ENCODE measurements around the gene DNAJB7. TPM values are rescaled to one million over a fixed set of nuclear protein-coding genes. Genes with fewer than 3 reads are reported as not detected.
A peak's percentile ranks its signal among the peaks of the same experiment; 100 is the strongest.

DNAJB7 gene
- total RNA-seq (2021): not detected in 3 replicates
- Bru-seq, nascent RNA: not detected
- long read RNA-seq, experiment 1, partial matches to known transcripts: 0 of 3 reads
- long read RNA-seq, experiment 1, other reads (novel, unspliced or antisense): 0 of 3 reads
- long read RNA-seq, experiment 2: 0 reads
- long read RNA-seq, experiment 3: 0 reads

GRCh38 chr22:40862013-40862412 lies at the start of gene DNAJB7:
Gene DNAJB7 (minus strand): TSS chr22:40862113. CDS start chr22:40861994, 119 bp downstream.
- Mint-ChIP-seq H3K27me3 (ENCODE audit: low read depth) (no peaks in the 10 kb centered on the region), H3K9me3 (no peaks in the 10 kb centered on the region), H3K4me1 (peaks cover 17% of the 10 kb centered on the region), H3K4me3 (no peak within 1 kb of the TSS), H3K27ac (peak within 1 kb of the TSS; percentile 32; the same call in 1 of the 2 replicates), H3K36me3 (peaks cover 6% of the 10 kb centered on the region)
- TF ChIP-seq ZNF219 (CRISPR knock-in tag; IDR thresholded peaks at IDR 0.05; ENCODE audit: borderline replicate concordance) (no peak), NFYB (CRISPR knock-in tag; conservative IDR thresholded peaks at IDR 0.05; ENCODE audit: low read depth) (no peak), MXD4 (CRISPR knock-in tag; IDR thresholded peaks at IDR 0.05; ENCODE audit: borderline replicate concordance) (no peak), ZSCAN18 (CRISPR knock-in tag; IDR thresholded peaks at IDR 0.05) (no peak), RELA (CRISPR knock-in tag; IDR thresholded peaks at IDR 0.05; ENCODE audit: borderline replicate concordance) (no peak), NR3C1 (CRISPR knock-in tag; conservative IDR thresholded peaks at IDR 0.05; ENCODE audit: low read depth) (no peak), HMGA2 (CRISPR knock-in tag; IDR thresholded peaks at IDR 0.05) (no peak), ESRRA (CRISPR knock-in tag; IDR thresholded peaks at IDR 0.05; ENCODE audit: borderline replicate concordance) (no peak), STAT6 (CRISPR knock-in tag; conservative IDR thresholded peaks at IDR 0.05; ENCODE audit: low read depth) (no peak), ZNF281 (CRISPR knock-in tag; IDR thresholded peaks at IDR 0.05) (no peak), CREM (CRISPR knock-in tag; IDR thresholded peaks at IDR 0.05) (no peak), FOXP4 (CRISPR knock-in tag; IDR thresholded peaks at IDR 0.05) (no peak), ZNF396 (CRISPR knock-in tag; IDR thresholded peaks at IDR 0.05; ENCODE audit: borderline replicate concordance) (no peak), NFE2L1 (CRISPR knock-in tag; IDR thresholded peaks at IDR 0.05) (no peak), ERG (CRISPR knock-in tag; IDR thresholded peaks at IDR 0.05) (no peak)
- CTCF ChIA-PET: interaction anchor here (1.0 kb wide), 1 partner anchor 37 kb away, joined by 3 read pairs; no protein-coding TSS in a partner anchor
- POLR2A ChIA-PET: interaction anchor here (0.6 kb wide), 1 partner anchor 68 kb away, joined by 3 read pairs; no protein-coding TSS in a partner anchor
- no peak for ATAC-seq
- DNase-seq (ENCODE audit: low spot score): no peak
